ENCODE results near the gene IKZF3.
"Not testable (repeated sequence)": the region's sequence is repeated elsewhere in the genome, so short reads cannot be mapped to it uniquely, and the experiment has no call there.

IKZF3 gene

GRCh38 chr17:39737206-39737759 is 126.8 kb downstream of the IKZF3 start:
- no peak for DNase-seq

GRCh38 chr17:39736319-39737165 is 127.6 kb downstream of the IKZF3 start:
- DNase-seq = no peak

GRCh38 chr17:39735882-39736281 is 128.2 kb downstream of the IKZF3 start:
- DNase-seq = no peak

- no peak for DNase-seq
Observed at GRCh38 chr17:39732586-39732985, 131.5 kb downstream of the IKZF3 start.

- DNase-seq = peak; percentile 99
Observed at GRCh38 chr17:39730095-39730921, 133.8 kb downstream of the IKZF3 start, which contains the start of gene MIEN1. Gene MIEN1, minus strand, starts transcription at chr17:39730532. Its CDS starts 37 bp downstream, at chr17:39730495.

GRCh38 chr17:39729280-39729851 is 134.7 kb downstream of the IKZF3 start:
- no peak for DNase-seq

GRCh38 chr17:39727556-39727955 is 136.6 kb downstream of the IKZF3 start:
- DNase-seq = no peak

GRCh38 chr17:39726617-39727016 is 137.5 kb downstream of the IKZF3 start:
- DNase-seq = no peak

- not testable (repeated sequence) for DNase-seq
Observed at GRCh38 chr17:39725923-39726322, 138.2 kb downstream of the IKZF3 start.

GRCh38 chr17:39724731-39725130 is 139.4 kb downstream of the IKZF3 start:
- DNase-seq = no peak

- DNase-seq = no peak
Observed at GRCh38 chr17:39722965-39723848, 140.9 kb downstream of the IKZF3 start.

GRCh38 chr17:39722104-39722503 is 142.0 kb downstream of the IKZF3 start:
- DNase-seq = no peak

- no peak for DNase-seq
Observed at GRCh38 chr17:39719563-39720355, 144.4 kb downstream of the IKZF3 start.

GRCh38 chr17:39717660-39718059 is 146.5 kb downstream of the IKZF3 start:
- no peak for DNase-seq

- no peak for DNase-seq
Observed at GRCh38 chr17:39716879-39717536, 147.1 kb downstream of the IKZF3 start.

GRCh38 chr17:39716073-39716818 is 147.9 kb downstream of the IKZF3 start:
- DNase-seq = no peak

GRCh38 chr17:39715375-39716072 is 148.6 kb downstream of the IKZF3 start:
- DNase-seq = no peak

- no peak for DNase-seq
Observed at GRCh38 chr17:39714234-39714633, 149.9 kb downstream of the IKZF3 start.

- DNase-seq = no peak
Observed at GRCh38 chr17:39711851-39712250, 152.3 kb downstream of the IKZF3 start.

Measured in activated T-cell treated with anti-CD3 and anti-CD28 coated beads, Interleukin-2, amount 50 U/mL, for 1 hour (primary cell).